HEK293 (cell line): ENCODE measurements around the gene ZNF83.

Experiments used
- GLI2 ChIP-seq: fragments of 450-650 bp; formaldehyde crosslinking; IDR thresholded peaks from 2 replicates; pipeline ENCODE4; 2017; ENCODE audit warnings: missing biosample characterization, missing genetic modification characterization, low read depth, borderline replicate concordance
- SALL2 ChIP-seq: fragments of 450-650 bp; formaldehyde crosslinking; IDR thresholded peaks from 2 replicates; pipeline ENCODE4 v1.5.0; 2017; ENCODE audit warnings: missing biosample characterization, mild to moderate bottlenecking, missing genetic modification characterization, borderline replicate concordance
- SP3 ChIP-seq: fragments of 450-650 bp; formaldehyde crosslinking; IDR thresholded peaks from 2 replicates; pipeline ENCODE4 v1.5.1; 2016; ENCODE audit warnings: missing biosample characterization, missing genetic modification characterization
- ZBTB17 ChIP-seq: fragments of 450-650 bp; formaldehyde crosslinking; IDR thresholded peaks from 2 replicates; pipeline ENCODE4 v1.5.1; 2016; ENCODE audit warnings: missing biosample characterization, missing genetic modification characterization
- ZNF121 ChIP-seq: fragments of 450-650 bp; formaldehyde crosslinking; IDR thresholded peaks from 2 replicates; pipeline ENCODE4 v1.5.1; 2016; ENCODE audit warnings: missing biosample characterization, missing genetic modification characterization
- ZNF239 ChIP-seq: fragments of 450-650 bp; formaldehyde crosslinking; IDR thresholded peaks from 2 replicates; pipeline ENCODE4 v1.5.1; 2016; ENCODE audit warnings: missing biosample characterization, missing genetic modification characterization
- ZNF24 ChIP-seq: fragments of 450-650 bp; formaldehyde crosslinking; IDR thresholded peaks from 2 replicates; pipeline ENCODE4 v1.5.1; 2016; ENCODE audit warnings: missing biosample characterization, missing genetic modification characterization
- ZNF530 ChIP-seq: fragments of 450-650 bp; formaldehyde crosslinking; IDR thresholded peaks from 2 replicates; pipeline ENCODE4 v1.5.1; 2016; ENCODE audit warnings: low read depth, missing biosample characterization, missing genetic modification characterization
- ZSCAN16 ChIP-seq: fragments of 450-650 bp; formaldehyde crosslinking; IDR thresholded peaks from 2 replicates; pipeline ENCODE4 v1.5.1; 2016; ENCODE audit warnings: missing biosample characterization, missing genetic modification characterization
- TF ChIP-seq, protein P1 (sequence below): fragments of 450-650 bp; formaldehyde crosslinking; IDR thresholded peaks from 2 replicates; pipeline ENCODE4 v1.5.1; 2016; ENCODE audit warnings: missing biosample characterization, missing genetic modification characterization, borderline replicate concordance
- TF ChIP-seq, protein P2 (sequence below): fragments of 450-650 bp; formaldehyde crosslinking; IDR thresholded peaks from 2 replicates; pipeline ENCODE4 v1.5.1; 2017; ENCODE audit warnings: missing biosample characterization, missing genetic modification characterization
- TF ChIP-seq, protein P3 (sequence below): fragments of 450-650 bp; formaldehyde crosslinking; IDR thresholded peaks from 2 replicates; pipeline ENCODE4 v1.5.1; 2016; ENCODE audit warnings: missing biosample characterization, missing genetic modification characterization
- TF ChIP-seq, protein P4 (sequence below): fragments of 450-650 bp; formaldehyde crosslinking; IDR thresholded peaks from 2 replicates; pipeline ENCODE4 v1.5.1; 2016; ENCODE audit warnings: missing biosample characterization, missing genetic modification characterization
- TF ChIP-seq, protein P5 (sequence below): fragments of 450-650 bp; formaldehyde crosslinking; IDR thresholded peaks from 2 replicates; pipeline ENCODE4 v1.5.1; 2017; ENCODE audit warnings: missing biosample characterization, mild to moderate bottlenecking, missing genetic modification characterization, moderate library complexity
- TF ChIP-seq, protein P6 (sequence below): fragments of 450-650 bp; formaldehyde crosslinking; IDR thresholded peaks from 2 replicates; pipeline ENCODE4 v1.5.1; 2016; ENCODE audit warnings: missing biosample characterization, missing genetic modification characterization
- TF ChIP-seq, protein P7 (sequence below): fragments of 450-650 bp; formaldehyde crosslinking; IDR thresholded peaks from 2 replicates; pipeline ENCODE4 v1.5.1; 2016; ENCODE audit warnings: missing biosample characterization, missing genetic modification characterization, low read depth
- TF ChIP-seq, protein P8 (sequence below): fragments of 450-650 bp; formaldehyde crosslinking; optimal IDR thresholded peaks from 2 replicates; pipeline ENCODE3; 2016; ENCODE audit warnings: missing biosample characterization, mild to moderate bottlenecking, missing genetic modification characterization

Gene ZNF83

DNA sequence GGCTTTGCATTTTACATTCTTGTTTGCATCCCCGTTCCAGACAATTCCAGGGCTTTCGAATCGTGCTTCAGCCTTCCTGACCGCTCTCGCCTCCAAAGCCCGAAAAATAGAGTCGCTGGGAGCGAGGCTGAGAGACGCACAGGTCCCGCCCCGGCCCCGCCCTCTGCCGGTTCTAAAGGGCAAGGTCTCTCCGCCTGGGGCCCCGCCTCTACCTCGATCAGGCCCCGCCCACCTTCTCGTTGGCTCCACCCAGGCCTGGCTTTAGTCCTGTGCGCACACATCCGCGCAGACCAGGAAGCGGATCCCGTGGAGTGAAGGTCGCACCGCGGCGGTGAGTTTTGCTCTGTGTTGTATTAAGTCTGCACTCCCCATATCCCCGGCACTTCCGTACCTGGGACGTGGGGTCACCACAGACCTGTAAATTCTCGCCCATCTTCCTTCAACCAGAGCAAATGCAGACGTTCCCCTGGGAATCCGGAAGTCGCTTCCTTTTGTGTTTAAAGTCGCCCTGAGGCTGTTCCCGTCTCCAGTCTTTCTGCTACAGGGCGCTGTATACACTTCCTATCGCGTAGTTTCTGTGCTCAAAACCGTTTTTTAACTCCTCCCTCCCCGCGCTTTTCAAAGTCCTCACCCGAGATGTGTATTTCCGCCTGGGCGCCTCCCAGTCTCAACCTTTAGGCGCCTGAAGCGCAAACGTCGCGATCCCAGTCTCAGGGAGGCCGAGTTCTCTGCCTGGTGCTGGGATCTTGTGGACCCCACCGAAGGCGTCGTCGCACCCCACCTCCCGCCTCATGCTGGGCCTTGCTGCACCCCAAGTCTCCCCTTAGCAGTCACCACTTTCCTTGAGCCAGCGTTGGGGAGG lies 67.9 kb downstream of the ZNF83 start, which contains the start of gene ZNF701 (continued):
- TF ChIP-seq, protein P1, sequence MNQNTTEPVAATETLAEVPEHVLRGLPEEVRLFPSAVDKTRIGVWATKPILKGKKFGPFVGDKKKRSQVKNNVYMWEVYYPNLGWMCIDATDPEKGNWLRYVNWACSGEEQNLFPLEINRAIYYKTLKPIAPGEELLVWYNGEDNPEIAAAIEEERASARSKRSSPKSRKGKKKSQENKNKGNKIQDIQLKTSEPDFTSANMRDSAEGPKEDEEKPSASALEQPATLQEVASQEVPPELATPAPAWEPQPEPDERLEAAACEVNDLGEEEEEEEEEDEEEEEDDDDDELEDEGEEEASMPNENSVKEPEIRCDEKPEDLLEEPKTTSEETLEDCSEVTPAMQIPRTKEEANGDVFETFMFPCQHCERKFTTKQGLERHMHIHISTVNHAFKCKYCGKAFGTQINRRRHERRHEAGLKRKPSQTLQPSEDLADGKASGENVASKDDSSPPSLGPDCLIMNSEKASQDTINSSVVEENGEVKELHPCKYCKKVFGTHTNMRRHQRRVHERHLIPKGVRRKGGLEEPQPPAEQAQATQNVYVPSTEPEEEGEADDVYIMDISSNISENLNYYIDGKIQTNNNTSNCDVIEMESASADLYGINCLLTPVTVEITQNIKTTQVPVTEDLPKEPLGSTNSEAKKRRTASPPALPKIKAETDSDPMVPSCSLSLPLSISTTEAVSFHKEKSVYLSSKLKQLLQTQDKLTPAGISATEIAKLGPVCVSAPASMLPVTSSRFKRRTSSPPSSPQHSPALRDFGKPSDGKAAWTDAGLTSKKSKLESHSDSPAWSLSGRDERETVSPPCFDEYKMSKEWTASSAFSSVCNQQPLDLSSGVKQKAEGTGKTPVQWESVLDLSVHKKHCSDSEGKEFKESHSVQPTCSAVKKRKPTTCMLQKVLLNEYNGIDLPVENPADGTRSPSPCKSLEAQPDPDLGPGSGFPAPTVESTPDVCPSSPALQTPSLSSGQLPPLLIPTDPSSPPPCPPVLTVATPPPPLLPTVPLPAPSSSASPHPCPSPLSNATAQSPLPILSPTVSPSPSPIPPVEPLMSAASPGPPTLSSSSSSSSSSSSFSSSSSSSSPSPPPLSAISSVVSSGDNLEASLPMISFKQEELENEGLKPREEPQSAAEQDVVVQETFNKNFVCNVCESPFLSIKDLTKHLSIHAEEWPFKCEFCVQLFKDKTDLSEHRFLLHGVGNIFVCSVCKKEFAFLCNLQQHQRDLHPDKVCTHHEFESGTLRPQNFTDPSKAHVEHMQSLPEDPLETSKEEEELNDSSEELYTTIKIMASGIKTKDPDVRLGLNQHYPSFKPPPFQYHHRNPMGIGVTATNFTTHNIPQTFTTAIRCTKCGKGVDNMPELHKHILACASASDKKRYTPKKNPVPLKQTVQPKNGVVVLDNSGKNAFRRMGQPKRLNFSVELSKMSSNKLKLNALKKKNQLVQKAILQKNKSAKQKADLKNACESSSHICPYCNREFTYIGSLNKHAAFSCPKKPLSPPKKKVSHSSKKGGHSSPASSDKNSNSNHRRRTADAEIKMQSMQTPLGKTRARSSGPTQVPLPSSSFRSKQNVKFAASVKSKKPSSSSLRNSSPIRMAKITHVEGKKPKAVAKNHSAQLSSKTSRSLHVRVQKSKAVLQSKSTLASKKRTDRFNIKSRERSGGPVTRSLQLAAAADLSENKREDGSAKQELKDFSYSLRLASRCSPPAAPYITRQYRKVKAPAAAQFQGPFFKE (tag by site-specific recombination) = no peak
- TF ChIP-seq SP3 (tag by site-specific recombination) = peak; percentile 83
- TF ChIP-seq ZNF239 = no peak
- TF ChIP-seq ZBTB17 (tag by site-specific recombination) = no peak
- no peak for TF ChIP-seq SALL2 (tag by site-specific recombination)
- TF ChIP-seq, protein P2, sequence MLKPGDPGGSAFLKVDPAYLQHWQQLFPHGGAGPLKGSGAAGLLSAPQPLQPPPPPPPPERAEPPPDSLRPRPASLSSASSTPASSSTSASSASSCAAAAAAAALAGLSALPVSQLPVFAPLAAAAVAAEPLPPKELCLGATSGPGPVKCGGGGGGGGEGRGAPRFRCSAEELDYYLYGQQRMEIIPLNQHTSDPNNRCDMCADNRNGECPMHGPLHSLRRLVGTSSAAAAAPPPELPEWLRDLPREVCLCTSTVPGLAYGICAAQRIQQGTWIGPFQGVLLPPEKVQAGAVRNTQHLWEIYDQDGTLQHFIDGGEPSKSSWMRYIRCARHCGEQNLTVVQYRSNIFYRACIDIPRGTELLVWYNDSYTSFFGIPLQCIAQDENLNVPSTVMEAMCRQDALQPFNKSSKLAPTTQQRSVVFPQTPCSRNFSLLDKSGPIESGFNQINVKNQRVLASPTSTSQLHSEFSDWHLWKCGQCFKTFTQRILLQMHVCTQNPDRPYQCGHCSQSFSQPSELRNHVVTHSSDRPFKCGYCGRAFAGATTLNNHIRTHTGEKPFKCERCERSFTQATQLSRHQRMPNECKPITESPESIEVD (tag by site-specific recombination) = no peak
- TF ChIP-seq GLI2 = no peak
- TF ChIP-seq, protein P3, sequence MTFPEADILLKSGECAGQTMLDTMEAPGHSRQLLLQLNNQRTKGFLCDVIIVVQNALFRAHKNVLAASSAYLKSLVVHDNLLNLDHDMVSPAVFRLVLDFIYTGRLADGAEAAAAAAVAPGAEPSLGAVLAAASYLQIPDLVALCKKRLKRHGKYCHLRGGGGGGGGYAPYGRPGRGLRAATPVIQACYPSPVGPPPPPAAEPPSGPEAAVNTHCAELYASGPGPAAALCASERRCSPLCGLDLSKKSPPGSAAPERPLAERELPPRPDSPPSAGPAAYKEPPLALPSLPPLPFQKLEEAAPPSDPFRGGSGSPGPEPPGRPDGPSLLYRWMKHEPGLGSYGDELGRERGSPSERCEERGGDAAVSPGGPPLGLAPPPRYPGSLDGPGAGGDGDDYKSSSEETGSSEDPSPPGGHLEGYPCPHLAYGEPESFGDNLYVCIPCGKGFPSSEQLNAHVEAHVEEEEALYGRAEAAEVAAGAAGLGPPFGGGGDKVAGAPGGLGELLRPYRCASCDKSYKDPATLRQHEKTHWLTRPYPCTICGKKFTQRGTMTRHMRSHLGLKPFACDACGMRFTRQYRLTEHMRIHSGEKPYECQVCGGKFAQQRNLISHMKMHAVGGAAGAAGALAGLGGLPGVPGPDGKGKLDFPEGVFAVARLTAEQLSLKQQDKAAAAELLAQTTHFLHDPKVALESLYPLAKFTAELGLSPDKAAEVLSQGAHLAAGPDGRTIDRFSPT (tag by site-specific recombination) = no peak
- TF ChIP-seq ZNF121 (tag by site-specific recombination) = no peak
- TF ChIP-seq, protein P4, sequence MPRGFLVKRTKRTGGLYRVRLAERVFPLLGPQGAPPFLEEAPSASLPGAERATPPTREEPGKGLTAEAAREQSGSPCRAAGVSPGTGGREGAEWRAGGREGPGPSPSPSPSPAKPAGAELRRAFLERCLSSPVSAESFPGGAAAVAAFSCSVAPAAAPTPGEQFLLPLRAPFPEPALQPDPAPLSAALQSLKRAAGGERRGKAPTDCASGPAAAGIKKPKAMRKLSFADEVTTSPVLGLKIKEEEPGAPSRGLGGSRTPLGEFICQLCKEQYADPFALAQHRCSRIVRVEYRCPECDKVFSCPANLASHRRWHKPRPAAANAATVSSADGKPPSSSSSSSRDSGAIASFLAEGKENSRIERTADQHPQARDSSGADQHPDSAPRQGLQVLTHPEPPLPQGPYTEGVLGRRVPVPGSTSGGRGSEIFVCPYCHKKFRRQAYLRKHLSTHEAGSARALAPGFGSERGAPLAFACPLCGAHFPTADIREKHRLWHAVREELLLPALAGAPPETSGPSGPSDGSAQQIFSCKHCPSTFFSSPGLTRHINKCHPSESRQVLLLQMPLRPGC (tag by site-specific recombination) = no peak
- TF ChIP-seq, protein P5, sequence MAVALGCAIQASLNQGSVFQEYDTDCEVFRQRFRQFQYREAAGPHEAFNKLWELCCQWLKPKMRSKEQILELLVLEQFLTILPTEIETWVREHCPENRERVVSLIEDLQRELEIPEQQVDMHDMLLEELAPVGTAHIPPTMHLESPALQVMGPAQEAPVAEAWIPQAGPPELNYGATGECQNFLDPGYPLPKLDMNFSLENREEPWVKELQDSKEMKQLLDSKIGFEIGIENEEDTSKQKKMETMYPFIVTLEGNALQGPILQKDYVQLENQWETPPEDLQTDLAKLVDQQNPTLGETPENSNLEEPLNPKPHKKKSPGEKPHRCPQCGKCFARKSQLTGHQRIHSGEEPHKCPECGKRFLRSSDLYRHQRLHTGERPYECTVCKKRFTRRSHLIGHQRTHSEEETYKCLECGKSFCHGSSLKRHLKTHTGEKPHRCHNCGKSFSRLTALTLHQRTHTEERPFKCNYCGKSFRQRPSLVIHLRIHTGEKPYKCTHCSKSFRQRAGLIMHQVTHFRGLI (tag by site-specific recombination) = no peak
- TF ChIP-seq ZSCAN16 = no peak
- TF ChIP-seq, protein P6, sequence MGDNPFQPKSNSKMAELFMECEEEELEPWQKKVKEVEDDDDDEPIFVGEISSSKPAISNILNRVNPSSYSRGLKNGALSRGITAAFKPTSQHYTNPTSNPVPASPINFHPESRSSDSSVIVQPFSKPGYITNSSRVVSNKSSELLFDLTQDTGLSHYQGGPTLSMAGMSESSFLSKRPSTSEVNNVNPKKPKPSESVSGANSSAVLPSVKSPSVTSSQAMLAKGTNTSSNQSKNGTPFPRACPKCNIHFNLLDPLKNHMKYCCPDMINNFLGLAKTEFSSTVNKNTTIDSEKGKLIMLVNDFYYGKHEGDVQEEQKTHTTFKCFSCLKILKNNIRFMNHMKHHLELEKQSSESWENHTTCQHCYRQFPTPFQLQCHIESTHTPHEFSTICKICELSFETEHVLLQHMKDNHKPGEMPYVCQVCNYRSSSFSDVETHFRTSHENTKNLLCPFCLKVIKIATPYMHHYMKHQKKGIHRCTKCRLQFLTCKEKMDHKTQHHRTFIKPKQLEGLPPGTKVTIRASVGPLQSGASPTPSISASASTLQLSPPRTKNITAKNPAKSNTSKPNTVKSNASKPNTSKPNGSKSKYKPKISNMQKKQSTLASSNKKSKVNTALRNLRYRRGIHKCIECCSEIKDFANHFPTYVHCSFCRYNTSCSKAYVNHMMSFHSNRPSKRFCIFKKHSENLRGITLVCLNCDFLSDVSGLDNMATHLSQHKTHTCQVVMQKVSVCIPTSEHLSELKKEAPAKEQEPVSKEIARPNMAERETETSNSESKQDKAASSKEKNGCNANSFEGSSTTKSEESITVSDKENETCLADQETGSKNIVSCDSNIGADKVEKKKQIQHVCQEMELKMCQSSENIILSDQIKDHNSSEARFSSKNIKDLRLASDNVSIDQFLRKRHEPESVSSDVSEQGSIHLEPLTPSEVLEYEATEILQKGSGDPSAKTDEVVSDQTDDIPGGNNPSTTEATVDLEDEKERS (tag by site-specific recombination) = no peak
- TF ChIP-seq, protein P7, sequence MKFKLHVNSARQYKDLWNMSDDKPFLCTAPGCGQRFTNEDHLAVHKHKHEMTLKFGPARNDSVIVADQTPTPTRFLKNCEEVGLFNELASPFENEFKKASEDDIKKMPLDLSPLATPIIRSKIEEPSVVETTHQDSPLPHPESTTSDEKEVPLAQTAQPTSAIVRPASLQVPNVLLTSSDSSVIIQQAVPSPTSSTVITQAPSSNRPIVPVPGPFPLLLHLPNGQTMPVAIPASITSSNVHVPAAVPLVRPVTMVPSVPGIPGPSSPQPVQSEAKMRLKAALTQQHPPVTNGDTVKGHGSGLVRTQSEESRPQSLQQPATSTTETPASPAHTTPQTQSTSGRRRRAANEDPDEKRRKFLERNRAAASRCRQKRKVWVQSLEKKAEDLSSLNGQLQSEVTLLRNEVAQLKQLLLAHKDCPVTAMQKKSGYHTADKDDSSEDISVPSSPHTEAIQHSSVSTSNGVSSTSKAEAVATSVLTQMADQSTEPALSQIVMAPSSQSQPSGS (tag by site-specific recombination) = no peak
- TF ChIP-seq, protein P8, sequence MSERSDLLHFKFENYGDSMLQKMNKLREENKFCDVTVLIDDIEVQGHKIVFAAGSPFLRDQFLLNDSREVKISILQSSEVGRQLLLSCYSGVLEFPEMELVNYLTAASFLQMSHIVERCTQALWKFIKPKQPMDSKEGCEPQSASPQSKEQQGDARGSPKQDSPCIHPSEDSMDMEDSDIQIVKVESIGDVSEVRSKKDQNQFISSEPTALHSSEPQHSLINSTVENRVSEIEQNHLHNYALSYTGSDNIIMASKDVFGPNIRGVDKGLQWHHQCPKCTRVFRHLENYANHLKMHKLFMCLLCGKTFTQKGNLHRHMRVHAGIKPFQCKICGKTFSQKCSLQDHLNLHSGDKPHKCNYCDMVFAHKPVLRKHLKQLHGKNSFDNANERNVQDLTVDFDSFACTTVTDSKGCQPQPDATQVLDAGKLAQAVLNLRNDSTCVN (tag by site-specific recombination) = peak; percentile 8
- TF ChIP-seq ZNF530 (tag by site-specific recombination) = no peak
- no peak for TF ChIP-seq ZNF24 (tag by site-specific recombination)
